ENCODE measurements around the gene DNAH6. TPM values are rescaled to one million over a fixed set of nuclear protein-coding genes. Genes with fewer than 3 reads are reported as not detected.

The DNAH6 gene
- total RNA-seq, 4 donors from 2014 or later = 0.06 to 0.38 (median 0.13) TPM; not detected in 1

GRCh38 chr2:84716564-84716963 is 200.3 kb downstream of the DNAH6 start:
- no peaks in the 10 kb centered on the region for H3K4me1 ChIP-seq
- H3K27ac ChIP-seq = no peak overlapping the region
- no peak for TF ChIP-seq POLR2A (IDR thresholded peaks at IDR 0.05)
- TF ChIP-seq, protein P1, sequence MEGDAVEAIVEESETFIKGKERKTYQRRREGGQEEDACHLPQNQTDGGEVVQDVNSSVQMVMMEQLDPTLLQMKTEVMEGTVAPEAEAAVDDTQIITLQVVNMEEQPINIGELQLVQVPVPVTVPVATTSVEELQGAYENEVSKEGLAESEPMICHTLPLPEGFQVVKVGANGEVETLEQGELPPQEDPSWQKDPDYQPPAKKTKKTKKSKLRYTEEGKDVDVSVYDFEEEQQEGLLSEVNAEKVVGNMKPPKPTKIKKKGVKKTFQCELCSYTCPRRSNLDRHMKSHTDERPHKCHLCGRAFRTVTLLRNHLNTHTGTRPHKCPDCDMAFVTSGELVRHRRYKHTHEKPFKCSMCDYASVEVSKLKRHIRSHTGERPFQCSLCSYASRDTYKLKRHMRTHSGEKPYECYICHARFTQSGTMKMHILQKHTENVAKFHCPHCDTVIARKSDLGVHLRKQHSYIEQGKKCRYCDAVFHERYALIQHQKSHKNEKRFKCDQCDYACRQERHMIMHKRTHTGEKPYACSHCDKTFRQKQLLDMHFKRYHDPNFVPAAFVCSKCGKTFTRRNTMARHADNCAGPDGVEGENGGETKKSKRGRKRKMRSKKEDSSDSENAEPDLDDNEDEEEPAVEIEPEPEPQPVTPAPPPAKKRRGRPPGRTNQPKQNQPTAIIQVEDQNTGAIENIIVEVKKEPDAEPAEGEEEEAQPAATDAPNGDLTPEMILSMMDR (IDR thresholded peaks at IDR 0.05) = no peak
- no peak for DNase-seq
- 60 to 66% methylated on average over 2 of the region's 2 CpGs for WGBS, 2 donors
- H3K9me3 ChIP-seq = no peaks in the 10 kb centered on the region
- intact Hi-C loops (cut with DNase I) = no loop called here
- no peak overlapping the region for H3K4me3 ChIP-seq
- H3K27me3 ChIP-seq = no peaks in the 10 kb centered on the region
- H3K36me3 ChIP-seq = no peaks in the 10 kb centered on the region

- TF ChIP-seq, protein P1 (IDR thresholded peaks at IDR 0.05) = no peak
- no peak for TF ChIP-seq POLR2A (IDR thresholded peaks at IDR 0.05)
- H3K4me3 ChIP-seq = no peak overlapping the region
- intact Hi-C loops (cut with DNase I) = no loop called here
- no peaks in the 10 kb centered on the region for H3K9me3 ChIP-seq
- DNase-seq = no peak
- no peaks in the 10 kb centered on the region for H3K36me3 ChIP-seq
- H3K27ac ChIP-seq = no peak overlapping the region
- H3K27me3 ChIP-seq = no peaks in the 10 kb centered on the region
- no peaks in the 10 kb centered on the region for H3K4me1 ChIP-seq
- WGBS, 2 donors = 80 to 85% methylated on average over 1 of the region's 1 CpG
Observed at GRCh38 chr2:84717302-84717701, 201.0 kb downstream of the DNAH6 start.

DNA sequence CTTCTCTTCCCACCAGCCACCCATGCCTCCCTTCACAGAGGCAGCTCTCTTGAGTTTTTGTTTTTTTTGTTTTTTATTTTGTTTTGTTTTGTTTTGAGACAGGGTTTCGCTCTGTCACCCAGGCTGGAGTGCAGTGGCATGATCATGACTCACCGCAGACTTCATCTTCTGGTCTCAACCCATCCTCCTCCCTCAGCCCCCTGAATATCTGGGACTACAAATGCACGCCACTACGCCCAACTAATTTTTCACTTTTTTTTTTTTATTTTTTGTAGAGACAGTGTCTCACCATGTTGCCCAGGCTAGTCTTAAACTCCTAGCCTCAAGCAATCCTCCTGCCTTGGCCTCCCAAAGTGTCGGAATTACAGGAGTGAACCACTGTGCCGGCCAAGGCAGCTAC is 203.1 kb downstream of the DNAH6 start:
- Histone ChIP-seq H3K36me3 (no peaks in the 10 kb centered on the region), H3K27me3 (no peaks in the 10 kb centered on the region), H3K4me1 (no peaks in the 10 kb centered on the region), H3K4me3 (no peak overlapping the region), H3K9me3 (no peaks in the 10 kb centered on the region), H3K27ac (no peak overlapping the region)
- 93 to 96% methylated on average over 6 of the region's 6 CpGs for whole genome bisulfite sequencing, 2 donors
- no peak for DNase-seq
- TF ChIP-seq POLR2A (IDR thresholded peaks at IDR 0.05) = no peak
- TF ChIP-seq, protein P1 (IDR thresholded peaks at IDR 0.05) = no peak
- intact Hi-C loops (cut with DNase I) = no loop called here

DNA sequence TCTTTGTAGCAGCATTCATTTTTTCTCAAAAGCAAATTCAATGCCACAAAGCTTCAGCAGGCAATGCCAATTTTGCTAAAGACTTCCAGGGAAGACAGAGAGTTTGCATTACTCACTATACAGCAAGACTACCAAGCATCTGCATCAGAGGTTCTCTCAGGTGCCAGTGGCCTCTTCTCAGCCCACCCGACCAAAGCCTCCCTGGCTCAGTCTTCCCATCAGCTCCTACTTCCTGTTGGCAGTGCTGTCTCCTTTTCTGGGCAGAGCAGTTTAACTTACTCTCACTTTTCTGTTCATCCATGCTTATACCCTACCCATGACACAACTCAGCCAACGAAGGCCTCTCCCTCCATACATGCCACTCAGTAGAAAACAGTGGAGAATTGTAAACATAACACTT is 207.5 kb downstream of the DNAH6 start:
- WGBS, 2 donors = 64 to 67% methylated on average over 2 of the region's 2 CpGs
- H3K36me3 ChIP-seq = no peaks in the 10 kb centered on the region
- no peaks in the 10 kb centered on the region for H3K27me3 ChIP-seq
- no peak for DNase-seq
- no peaks in the 10 kb centered on the region for H3K4me1 ChIP-seq
- no peak overlapping the region for H3K27ac ChIP-seq
- no peak overlapping the region for H3K4me3 ChIP-seq
- H3K9me3 ChIP-seq = no peaks in the 10 kb centered on the region
- intact Hi-C loops (cut with DNase I) = no loop called here
- TF ChIP-seq POLR2A (IDR thresholded peaks at IDR 0.05) = no peak
- TF ChIP-seq, protein P1 (IDR thresholded peaks at IDR 0.05) = no peak

GRCh38 chr2:84725717-84726116 is 209.4 kb downstream of the DNAH6 start:
- Histone ChIP-seq H3K9me3 (no peaks in the 10 kb centered on the region), H3K4me3 (no peak overlapping the region), H3K4me1 (no peaks in the 10 kb centered on the region), H3K36me3 (no peaks in the 10 kb centered on the region), H3K27ac (no peak overlapping the region), H3K27me3 (no peaks in the 10 kb centered on the region)
- no peak for DNase-seq
- intact Hi-C loops (cut with DNase I) = no loop called here
- whole genome bisulfite sequencing, 2 donors = 100% methylated on average over 1 of the region's 1 CpG
- TF ChIP-seq, protein P1 (IDR thresholded peaks at IDR 0.05) = no peak
- no peak for TF ChIP-seq POLR2A (IDR thresholded peaks at IDR 0.05)

All from esophagus squamous epithelium (tissue), 5 donors.